Measurements from ENCODE around the gene GRPEL1.

Gene GRPEL1

GRCh38 chr4:7062816-7063215 is 5.0 kb downstream of the GRPEL1 start:
- no peak for DNase-seq

- DNase-seq = no peak
Measured at GRCh38 chr4:7061815-7062214, 6.0 kb downstream of the GRPEL1 start.

- DNase-seq = no peak
Measured at GRCh38 chr4:7060346-7061150, 7.3 kb downstream of the GRPEL1 start.

- no peak for DNase-seq
Measured at GRCh38 chr4:7059662-7060061, 8.2 kb downstream of the GRPEL1 start.

GRCh38 chr4:7058792-7059191 is 9.1 kb downstream of the GRPEL1 start:
- no peak for DNase-seq

- DNase-seq = no peak
Measured at GRCh38 chr4:7055990-7056325, 11.9 kb downstream of the GRPEL1 start.

GRCh38 chr4:7055111-7055989 is 12.5 kb downstream of the GRPEL1 start:
- no peak for DNase-seq

GRCh38 chr4:7054106-7054880 is 13.6 kb downstream of the GRPEL1 start:
- DNase-seq = no peak

- no peak for DNase-seq
Measured at GRCh38 chr4:7052923-7053715, 14.7 kb downstream of the GRPEL1 start.

- no peak for DNase-seq
Measured at GRCh38 chr4:7052313-7052712, 15.6 kb downstream of the GRPEL1 start.

GRCh38 chr4:7051905-7052304 is 16.0 kb downstream of the GRPEL1 start:
- no peak for DNase-seq

- DNase-seq = no peak
Measured at GRCh38 chr4:7051144-7051495, 16.7 kb downstream of the GRPEL1 start.

GRCh38 chr4:7050481-7051143 is 17.3 kb downstream of the GRPEL1 start:
- no peak for DNase-seq

GRCh38 chr4:7049739-7050138 is 18.1 kb downstream of the GRPEL1 start:
- DNase-seq = no peak

GRCh38 chr4:7049295-7049694 is 18.6 kb downstream of the GRPEL1 start:
- DNase-seq = no peak

GRCh38 chr4:7048642-7049041 is 19.2 kb downstream of the GRPEL1 start:
- DNase-seq = no peak

GRCh38 chr4:7046971-7047370 is 20.9 kb downstream of the GRPEL1 start:
- DNase-seq = no peak

- DNase-seq = no peak
Measured at GRCh38 chr4:7045961-7046921, 21.6 kb downstream of the GRPEL1 start.

GRCh38 chr4:7045553-7045952 is 22.3 kb downstream of the GRPEL1 start:
- DNase-seq = no peak

- no peak for DNase-seq
Measured at GRCh38 chr4:7044137-7044930, 23.5 kb downstream of the GRPEL1 start.
